HCT116 (cell line): ENCODE data around the gene DPP10. TPM values are rescaled to one million over a fixed set of nuclear protein-coding genes. Genes with fewer than 3 reads are reported as not detected.

Experiments used
- ATAC-seq: fragments of 200-7000 bp; cut with Tn5 transposase; 2 replicates; pipeline ENCODE4 v1.9.1; 2020; ENCODE audit warnings: mild to moderate bottlenecking, moderate library complexity
- BruUV-seq: library from RNA; stranded (reverse); fragments of 400-500 nt; replicated peaks from 2 replicates; lab custom pipeline; 2021; lab: Mats Ljungman, UMichigan
- CTCF ChIA-PET: fragments of 300-600 bp; sonication (Branson Sonifier 250); formaldehyde crosslinking; loops from one replicate; lab custom pipeline; 2021; ENCODE audit warnings: antibody characterized with exemption; lab: Charles Lee
- POLR2A ChIA-PET: fragments of 300-600, 350-600 bp; sonication (Branson Sonifier 250); formaldehyde crosslinking; loops from one replicate; lab custom pipeline; 2021; ENCODE audit warnings: antibody characterized with exemption; lab: Charles Lee
- RAD21 ChIA-PET, 2 experiments: fragments of 300-600 bp; sonication (Branson Sonifier 250); formaldehyde crosslinking; loops; one replicate each; lab custom pipeline; 2023; ENCODE audit warnings: low total read pairs in 2 of 2; ENCODE audit not compliant: uncharacterized antibody in 2 of 2, unreplicated experiment in 2 of 2, low non-redundant PET in 1 of 2; lab: Charles Lee
- DNase-seq: peaks from one replicate; pipeline ENCODE4 v3.0.0-alpha.2; 2010; ENCODE audit warnings: low read depth, low spot score
- H2AFZ ChIP-seq: fragments of 200-600 bp; shearing (Covaris generic), sonication (generic); 2 replicates; pipeline ENCODE4 v1.6.1; 2017; ENCODE audit warnings: low read depth, mixed run types, mixed read lengths, antibody characterized with exemption, low read length; ENCODE audit not compliant: poor library complexity, severe bottlenecking
- H3K27ac ChIP-seq: 2 replicates; pipeline ENCODE4 v1.5.1; 2012; ENCODE audit warnings: low read depth, low read length
- H3K27me3 ChIP-seq: fragments of 200-600 bp; sonication (generic); 2 replicates; pipeline ENCODE4 v1.6.1; 2016; ENCODE audit warnings: mixed run types, low read length, mixed read lengths; ENCODE audit not compliant: insufficient read depth
- H3K36me3 ChIP-seq, 2 experiments: fragments of 200-500 bp in 1 of 2; fragments of 200-600 bp in 1 of 2; sonication (Bioruptor generic) in 1 of 2; sonication (generic) in 1 of 2; 2 replicates each; pipeline versions ENCODE4 v1.5.1 to v1.6.1; 2014 to 2016; ENCODE audit warnings: low read length in 2 of 2, inconsistent platforms in 1 of 2, mixed read lengths in 1 of 2, mixed run types in 1 of 2; ENCODE audit not compliant: insufficient read depth in 2 of 2, control insufficient read depth in 1 of 2
- H3K4me1 ChIP-seq, 2 experiments: fragments of 200-600 bp in 1 of 2; sonication (generic) in 1 of 2; 2 replicates each; pipeline versions ENCODE4 v1.5.1 to v1.6.1; 2012 to 2017; ENCODE audit warnings: low read length in 2 of 2, inconsistent platforms in 1 of 2, mild to moderate bottlenecking in 1 of 2, mixed read lengths in 1 of 2, mixed run types in 1 of 2, moderate library complexity in 1 of 2; ENCODE audit not compliant: insufficient read depth in 2 of 2, control insufficient read depth in 1 of 2
- H3K4me2 ChIP-seq: fragments of 200-600 bp; sonication (generic); 2 replicates; pipeline ENCODE4 v1.6.1; 2017; ENCODE audit warnings: mixed run types, low read length, mixed read lengths
- H3K4me3 ChIP-seq, 2 experiments: fragments of 200-600 bp in 1 of 2; sonication (generic) in 1 of 2; replicated peaks in 1 of 2; 2 replicates each; pipeline ENCODE4 v1.5.1; 2011 to 2016; ENCODE audit warnings: low read length in 2 of 2, control low read depth in 1 of 2, low read depth in 1 of 2, mild to moderate bottlenecking in 1 of 2, mixed read lengths in 1 of 2, mixed run types in 1 of 2
- H3K79me2 ChIP-seq: fragments of 200-600 bp; sonication (generic); 2 replicates; pipeline ENCODE4 v1.6.1; 2017; ENCODE audit warnings: mild to moderate bottlenecking, mixed run types, low read length, moderate library complexity, mixed read lengths; ENCODE audit not compliant: insufficient read depth
- H3K9ac ChIP-seq: fragments of 200-600 bp; sonication (generic); 2 replicates; pipeline ENCODE4 v1.6.1; 2016; ENCODE audit warnings: low read length, mixed read lengths
- H3K9me2 ChIP-seq: fragments of 200-600 bp; sonication (generic), shearing (Covaris generic); 2 replicates; pipeline ENCODE4 v1.6.1; 2017; ENCODE audit warnings: mixed run types, mild to moderate bottlenecking, moderate library complexity; ENCODE audit not compliant: insufficient read depth
- H3K9me3 ChIP-seq, 2 experiments: fragments of 200-500 bp in 1 of 2; fragments of 200-600 bp in 1 of 2; sonication (Bioruptor generic) in 1 of 2; sonication (generic) in 1 of 2; 2 replicates each; pipeline ENCODE4 v1.6.1; 2014 to 2017; ENCODE audit warnings: low read length in 2 of 2, mixed read lengths in 2 of 2, inconsistent platforms in 1 of 2, low read depth in 1 of 2, mild to moderate bottlenecking in 1 of 2, mixed run types in 1 of 2, moderate library complexity in 1 of 2; ENCODE audit not compliant: control insufficient read depth in 1 of 2, insufficient read depth in 1 of 2
- H4K20me1 ChIP-seq: fragments of 200-600 bp; sonication (generic), shearing (Covaris generic); 2 replicates; pipeline ENCODE4 v1.6.1; 2017; ENCODE audit warnings: mixed run types, mild to moderate bottlenecking, moderate library complexity; ENCODE audit not compliant: insufficient read depth
- CEBPB ChIP-seq: IDR thresholded peaks from 2 replicates; pipeline ENCODE4 v1.6.1; 2012; ENCODE audit warnings: low read depth
- EZH2phosphoT487 ChIP-seq: fragments of 200-600 bp; IDR thresholded peaks from 2 replicates; pipeline ENCODE4 v1.6.1; 2018; ENCODE audit warnings: antibody characterized with exemption, borderline replicate concordance
- FOSL1 ChIP-seq: IDR thresholded peaks from 2 replicates; pipeline ENCODE4 v1.6.1; 2012; ENCODE audit warnings: low read depth
- TCF7L2 ChIP-seq: IDR thresholded peaks from 2 replicates; pipeline ENCODE4 v1.7.0; 2011; ENCODE audit warnings: borderline replicate concordance, inconsistent platforms; ENCODE audit not compliant: insufficient read depth, insufficient read length; ENCODE audit errors: extremely low read depth
- ZFX ChIP-seq: fragments of 450-650 bp; IDR thresholded peaks from 2 replicates; pipeline ENCODE4 v1.6.1; 2017
- intact Hi-C: fragments of 100-400 bp; cut with micrococcal nuclease; formaldehyde crosslinking; loops from 2 replicates; pipeline ENCODE4 v1.10.0; 2022
- total RNA-seq: library from RNA; stranded (reverse); gene quantifications from one replicate; pipeline ENCODE4 v1.2.1, GENCODE V29; 2021; ENCODE audit not compliant: unreplicated experiment

Gene DPP10
- total RNA-seq, 1 experiment from 2014 or later: not detected

DNA sequence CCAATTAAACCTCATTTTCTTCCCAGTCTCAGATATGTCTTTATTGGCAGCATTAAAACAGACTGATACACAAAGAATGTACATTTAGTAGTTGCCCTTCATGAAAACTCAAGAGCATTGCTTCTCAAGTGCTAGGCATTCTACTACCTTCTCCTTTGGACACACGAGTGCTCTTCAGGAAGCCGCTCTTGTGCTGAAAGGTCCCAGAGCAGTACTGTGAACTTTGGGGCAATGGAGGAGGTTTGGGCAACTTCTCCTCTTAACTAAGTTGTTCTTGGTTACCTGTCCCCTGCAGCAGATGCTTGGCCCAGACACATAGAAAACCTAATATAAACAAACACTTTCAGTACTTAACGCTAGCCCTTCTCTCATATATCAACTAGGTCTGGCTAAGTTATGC lies 362.8 kb downstream of the DPP10 start:
- no peaks in the 10 kb centered on the region for H4K20me1 ChIP-seq
- no peak overlapping the region for H3K4me3 ChIP-seq
- H3K79me2 ChIP-seq: no peaks in the 10 kb centered on the region
- POLR2A ChIA-PET: no interaction called here
- DNase-seq: no peak
- BruUV-seq: no TSS peak
- intact Hi-C loops: no loop called here
- no peaks in the 10 kb centered on the region for H3K9me2 ChIP-seq
- TF ChIP-seq TCF7L2: no peak
- TF ChIP-seq CEBPB: no peak
- TF ChIP-seq, all 23 proteins: peak for 0
- ChIA-PET CTCF (no interaction called here), RAD21 (no interaction called here)
- Histone ChIP-seq H2AFZ (no peak overlapping the region), H3K9ac (no peak overlapping the region), H3K27me3 (no peaks in the 10 kb centered on the region), H3K9me3 (peaks cover 0 to 5% of the 10 kb centered on the region in 2 experiments; a peak in 2 of 4 replicates), H3K4me2 (no peak overlapping the region), H3K4me1 (no peaks in the 10 kb centered on the region), H3K27ac (no peak overlapping the region), H3K36me3 (no peaks in the 10 kb centered on the region)
- ATAC-seq: no peak

DNA sequence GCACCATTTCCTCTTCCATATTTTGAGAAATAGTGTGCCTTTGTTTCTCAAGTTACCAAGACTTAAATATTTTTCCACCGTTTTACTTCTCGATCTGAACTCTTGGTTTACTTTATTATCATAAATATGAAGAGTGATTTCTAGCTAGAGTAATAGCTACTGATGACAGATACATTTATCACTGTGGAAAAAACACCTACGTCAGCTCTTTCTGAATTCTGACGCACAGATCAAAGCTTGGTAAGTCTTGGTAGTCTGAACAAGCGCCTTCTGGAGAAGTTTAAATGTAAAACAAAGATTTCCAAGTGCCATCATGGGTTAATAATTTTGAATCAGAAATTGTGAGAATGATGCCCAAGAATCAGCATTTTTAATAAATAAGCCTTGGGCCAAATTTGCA lies 367.7 kb downstream of the DPP10 start:
- no peak for TF ChIP-seq ZFX
- no peak for TF ChIP-seq FOSL1
- TF ChIP-seq EZH2phosphoT487: no peak
- no TSS peak for BruUV-seq

More for the DNA sequence above, 367.7 kb downstream of the DPP10 start:
- Histone ChIP-seq H3K79me2 (no peaks in the 10 kb centered on the region), H3K4me3 (no peak overlapping the region), H3K4me2 (no peak overlapping the region), H3K9me3 (peaks cover 4 to 11% of the 10 kb centered on the region in 2 experiments; a peak in 2 of 4 replicates), H3K9me2 (no peaks in the 10 kb centered on the region), H2AFZ (no peak overlapping the region), H3K27ac (no peak overlapping the region), H3K9ac (no peak overlapping the region), H3K4me1 (no peaks in the 10 kb centered on the region), H4K20me1 (no peaks in the 10 kb centered on the region), H3K36me3 (no peaks in the 10 kb centered on the region), H3K27me3 (no peaks in the 10 kb centered on the region)
- ChIA-PET POLR2A (no interaction called here), RAD21 (no interaction called here), CTCF (no interaction called here)
- intact Hi-C loops: no loop called here
- ATAC-seq (no peak), DNase-seq (no peak)
